HG03175 (cell line): Measurements from ENCODE around the gene ZP1.

ENCODE experiments used
- ATAC-seq: cut with Tn5 transposase; IDR thresholded peaks from one replicate; pipeline ENCODE4 v1.9.1; 2021; ENCODE audit warnings: mild to moderate bottlenecking, moderate library complexity; ENCODE audit not compliant: unreplicated experiment

The ZP1 gene

GRCh38 chr11:60875366-60876167 lies 8.2 kb downstream of the ZP1 start:
- ATAC-seq: no peak

DNA sequence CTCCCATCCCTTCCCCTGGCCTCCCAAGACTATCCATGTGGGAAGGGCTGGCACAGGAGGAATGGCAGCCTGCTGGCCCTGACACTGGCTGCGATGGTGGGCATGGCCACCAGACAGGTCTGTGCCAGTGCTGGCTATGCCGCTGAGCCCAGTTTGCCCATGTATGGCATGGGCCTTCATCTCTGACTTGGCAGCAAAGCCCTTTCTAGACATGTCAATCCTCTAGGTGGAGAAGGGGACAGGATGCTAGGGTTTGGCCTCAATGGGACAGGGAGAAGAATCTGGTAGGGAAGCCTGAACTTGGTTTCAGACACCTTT lies 8.8 kb downstream of the ZP1 start:
- no peak for ATAC-seq

DNA sequence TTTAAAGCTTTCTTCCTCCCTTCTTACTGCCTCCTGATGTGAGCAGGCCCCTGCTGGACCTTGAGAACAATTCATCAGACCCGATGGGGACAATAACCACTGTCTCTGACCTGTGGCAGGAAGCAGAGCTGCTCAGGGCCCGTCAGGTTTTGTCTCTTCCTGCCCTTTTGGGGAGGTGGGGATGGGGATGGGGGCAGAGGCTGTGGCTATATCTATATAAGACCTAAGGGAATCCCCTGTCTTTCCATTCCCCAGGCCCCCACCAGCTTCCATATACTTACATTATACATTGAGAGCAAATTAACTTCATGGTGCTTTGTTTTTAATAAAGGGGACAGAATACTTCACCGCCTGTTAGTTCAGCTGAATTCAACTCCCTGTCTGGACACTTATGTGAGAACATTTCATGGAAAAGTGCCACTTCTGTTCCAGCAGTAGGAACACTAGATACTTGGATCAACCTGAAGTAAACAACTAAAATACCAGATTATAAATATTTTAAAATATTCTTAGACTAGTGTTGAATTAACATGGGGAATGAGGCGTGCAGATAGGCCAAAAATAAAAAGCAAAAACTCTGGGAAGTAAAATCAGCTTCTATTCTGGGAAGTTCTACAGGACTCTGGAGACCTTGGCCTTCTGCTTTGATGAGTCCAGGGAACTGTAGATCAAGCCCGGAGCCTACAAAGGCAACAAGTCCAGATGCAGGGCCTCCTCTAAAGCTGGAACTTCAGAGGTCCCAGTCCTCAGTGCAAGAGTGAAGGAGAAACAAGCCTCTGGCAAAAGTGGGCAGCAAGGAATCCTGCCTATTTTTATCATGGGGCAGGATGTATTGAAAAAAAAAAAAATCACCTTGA lies 11.1 kb downstream of the ZP1 start:
- ATAC-seq: no peak

DNA sequence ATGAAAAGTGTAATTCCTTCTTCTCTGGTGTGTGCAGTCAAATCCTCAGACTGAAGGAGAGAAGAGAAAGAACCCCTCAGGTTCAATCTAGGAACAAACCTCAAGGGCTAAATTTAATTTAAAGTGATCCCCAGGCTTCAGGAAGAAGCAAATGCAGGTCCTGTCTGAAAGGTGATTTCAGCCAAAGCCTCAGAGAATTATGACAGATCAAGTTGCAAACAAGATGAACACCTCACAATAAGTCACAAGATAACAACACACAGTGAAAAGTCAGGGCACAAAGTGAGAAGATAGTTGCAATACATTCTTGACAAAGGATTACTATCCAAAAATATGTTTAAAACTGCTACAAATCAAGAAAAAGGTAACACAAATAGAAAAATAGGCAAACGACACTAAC lies 11.8 kb downstream of the ZP1 start:
- ATAC-seq: no peak

- no peak for ATAC-seq
Observed at GRCh38 chr11:60879971-60880588, 12.7 kb downstream of the ZP1 start.

DNA sequence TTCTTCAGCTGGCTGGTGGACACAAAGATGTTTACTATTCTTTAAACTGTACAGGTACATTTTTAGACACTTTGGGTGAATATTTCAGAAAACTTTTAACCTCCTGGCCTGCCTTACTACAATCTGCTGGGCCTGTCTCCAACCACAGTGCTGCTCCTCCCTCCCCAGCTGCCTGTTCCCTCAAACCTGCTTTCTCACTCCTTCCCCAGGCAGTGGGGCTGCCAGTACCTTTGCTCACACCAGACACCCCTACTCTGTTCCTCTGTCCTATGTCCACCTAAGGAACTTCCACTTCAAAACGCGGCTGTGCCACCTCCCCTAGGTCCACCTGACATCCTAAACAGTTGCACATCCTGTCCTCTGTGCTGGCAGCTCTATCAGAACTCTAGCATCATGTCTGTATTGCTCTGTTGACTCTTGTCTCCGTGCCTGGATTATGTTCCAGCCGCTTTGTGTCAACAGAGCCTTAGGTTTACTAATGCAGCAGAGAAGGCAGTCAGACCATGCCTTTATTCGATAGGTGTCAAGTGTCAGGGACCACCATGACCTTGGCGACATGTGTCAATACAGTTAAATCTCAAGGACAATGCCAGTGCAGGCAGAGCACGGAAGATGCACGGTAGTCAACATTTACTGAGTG lies 13.4 kb downstream of the ZP1 start:
- ATAC-seq: no peak

DNA sequence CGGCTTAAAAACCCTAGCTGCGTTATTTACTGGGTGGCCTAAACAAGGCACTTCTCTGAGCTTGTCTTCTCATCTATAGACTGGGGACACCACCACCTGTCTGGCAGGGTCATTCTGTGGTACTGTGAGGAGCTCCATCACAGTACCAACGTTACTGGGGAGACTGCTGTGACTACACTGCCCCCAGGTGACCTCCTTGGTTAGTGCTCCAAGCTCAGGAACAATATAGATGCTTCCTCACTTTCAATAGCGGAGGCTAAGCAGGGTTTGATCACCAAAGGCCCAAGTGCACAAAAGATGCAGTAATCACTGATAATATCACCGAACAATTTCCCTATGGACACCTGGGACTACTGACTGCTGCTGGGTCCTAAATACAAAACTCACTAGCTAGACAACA lies 20.2 kb downstream of the ZP1 start:
- no peak for ATAC-seq

- no peak for ATAC-seq
Observed at GRCh38 chr11:60889869-60890311, 22.5 kb downstream of the ZP1 start.

- no peak for ATAC-seq
Observed at GRCh38 chr11:60890696-60891095, 23.4 kb downstream of the ZP1 start.

- no peak for ATAC-seq
Observed at GRCh38 chr11:60891103-60891741, 23.9 kb downstream of the ZP1 start.

GRCh38 chr11:60895687-60896086 lies 28.3 kb downstream of the ZP1 start:
- no peak for ATAC-seq

DNA sequence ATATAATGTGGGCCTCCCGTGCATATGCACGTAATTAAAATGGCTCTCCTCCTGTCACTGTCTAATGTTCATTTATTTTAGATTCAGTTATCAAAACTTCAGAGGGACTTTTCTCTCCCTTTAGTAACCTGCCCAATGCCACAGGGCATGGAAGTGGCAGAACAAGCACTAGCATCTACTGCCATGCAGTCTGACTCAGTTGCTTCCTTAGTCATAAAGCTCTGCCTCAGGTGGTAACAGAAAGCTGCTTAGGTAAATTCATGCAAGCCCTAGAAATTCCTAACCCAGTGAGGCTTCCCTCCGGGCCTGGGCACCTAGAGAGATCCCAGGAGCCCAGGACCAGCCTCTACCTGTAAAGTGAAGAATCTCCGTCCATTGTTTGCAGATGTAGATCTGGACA lies 30.2 kb downstream of the ZP1 start:
- no peak for ATAC-seq

DNA sequence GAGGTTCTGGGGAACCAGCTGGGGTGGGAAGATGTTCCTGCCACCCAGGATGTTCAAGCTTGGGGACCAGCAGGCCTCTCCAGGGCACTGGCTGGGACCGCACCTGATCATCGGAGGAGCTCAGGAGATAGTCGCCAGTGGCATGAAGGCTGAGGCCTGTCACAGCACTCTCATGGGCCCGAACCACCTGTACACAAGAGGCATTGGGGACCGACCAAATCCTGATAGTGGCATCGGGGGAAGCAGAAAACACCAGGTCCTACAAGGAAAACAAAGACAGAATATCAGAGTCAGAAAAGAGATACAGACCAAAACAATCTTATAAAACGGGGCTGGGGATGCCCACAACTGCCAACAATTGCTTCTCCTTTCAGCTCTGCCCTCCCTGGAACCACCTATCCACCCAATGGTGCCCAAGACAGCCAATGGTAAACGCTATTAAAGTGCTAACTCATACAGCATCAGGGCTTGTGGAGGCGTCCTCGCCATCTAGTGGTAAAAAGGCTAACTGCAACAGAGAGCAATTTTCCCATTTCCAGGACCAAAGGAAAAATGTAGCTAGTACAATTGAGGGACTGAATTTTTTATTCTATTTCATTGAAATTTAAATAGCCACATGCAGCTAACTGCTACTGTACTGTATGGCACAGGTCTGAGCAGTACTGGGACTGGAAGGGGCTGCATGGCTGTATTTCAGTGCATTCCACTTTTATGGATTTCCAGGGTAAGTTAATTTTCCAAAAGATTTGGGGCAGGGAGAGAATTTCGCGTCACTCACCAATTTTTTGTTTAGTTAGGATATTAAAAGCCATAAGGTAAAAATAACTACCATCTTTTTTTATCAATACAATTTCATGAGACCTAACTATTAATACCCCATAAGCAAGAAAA lies 31.9 kb downstream of the ZP1 start:
- ATAC-seq: peak; percentile 64

DNA sequence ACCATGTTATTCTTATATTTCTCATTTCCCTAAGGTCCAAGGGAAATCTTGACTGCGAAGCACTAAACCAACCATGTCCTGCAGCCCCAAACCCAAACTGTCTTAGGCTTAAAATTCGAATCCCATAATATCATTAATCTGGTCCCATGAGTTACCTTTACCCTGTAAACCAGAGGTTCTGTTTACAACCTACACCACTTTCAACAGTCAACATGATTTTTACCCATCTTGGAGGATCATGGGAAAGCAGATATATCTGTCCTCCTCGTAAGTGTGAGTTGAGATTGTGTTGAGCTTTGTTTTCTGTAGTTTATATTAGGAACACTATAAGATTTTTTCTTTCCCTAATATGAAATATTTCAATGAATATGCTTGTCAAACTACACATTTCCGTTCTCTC lies 32.6 kb downstream of the ZP1 start:
- ATAC-seq: no peak

DNA sequence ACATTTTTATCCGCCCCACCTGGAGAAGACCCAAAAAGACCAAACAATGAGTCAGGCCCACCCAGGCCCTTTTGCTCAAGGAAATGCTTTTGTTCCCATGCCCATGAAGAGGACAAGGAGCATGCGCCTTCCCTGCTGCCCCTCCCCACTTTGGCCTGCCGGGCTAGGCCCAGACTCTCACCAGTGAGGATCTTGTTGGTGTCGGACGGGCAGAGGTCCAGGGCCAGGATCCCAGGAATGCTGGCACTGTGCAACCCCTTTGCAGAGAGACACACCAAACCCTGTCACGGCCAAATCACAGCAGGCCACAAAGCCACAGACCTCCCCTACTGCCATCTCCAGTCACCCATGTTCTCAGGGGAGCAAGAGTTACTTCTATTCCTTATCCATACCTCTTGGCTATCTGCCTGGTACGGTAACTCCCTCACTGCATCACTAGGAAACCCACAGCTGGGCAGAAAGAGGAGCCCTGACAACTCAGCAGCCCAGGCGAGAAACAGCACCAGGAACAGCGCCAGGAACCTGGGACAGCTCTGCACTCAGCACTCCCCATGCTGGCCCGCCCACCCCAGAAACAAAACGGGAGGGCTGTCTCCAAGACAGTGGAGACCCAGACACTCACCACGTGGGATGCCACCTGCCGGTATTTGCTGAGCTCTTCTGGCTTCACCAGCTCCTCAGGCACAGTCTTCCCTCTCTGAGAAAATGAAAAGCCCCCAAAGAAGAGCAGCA lies 33.5 kb downstream of the ZP1 start:
- no peak for ATAC-seq

DNA sequence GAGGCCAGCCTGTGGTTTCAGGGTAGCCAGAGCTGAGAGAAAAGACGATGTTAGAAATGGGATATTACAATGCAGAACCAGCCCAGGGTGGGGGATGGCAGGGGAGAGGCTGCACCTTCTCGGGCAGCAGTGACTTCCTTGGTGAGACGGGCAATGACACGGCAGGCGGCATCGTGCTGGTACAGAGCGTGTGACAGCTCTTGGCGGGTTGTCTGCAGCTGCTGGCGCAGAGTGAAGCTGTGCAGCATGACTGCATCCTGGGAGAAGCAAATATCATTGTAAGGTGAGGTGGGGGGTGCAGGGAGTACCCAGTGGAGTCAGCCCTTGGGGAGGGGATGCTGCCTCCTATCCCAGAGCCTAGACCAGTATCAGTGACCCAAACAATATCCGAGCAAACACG lies 35.3 kb downstream of the ZP1 start:
- no peak for ATAC-seq

- ATAC-seq: no peak
Observed at GRCh38 chr11:60905047-60905446, 37.7 kb downstream of the ZP1 start.

DNA sequence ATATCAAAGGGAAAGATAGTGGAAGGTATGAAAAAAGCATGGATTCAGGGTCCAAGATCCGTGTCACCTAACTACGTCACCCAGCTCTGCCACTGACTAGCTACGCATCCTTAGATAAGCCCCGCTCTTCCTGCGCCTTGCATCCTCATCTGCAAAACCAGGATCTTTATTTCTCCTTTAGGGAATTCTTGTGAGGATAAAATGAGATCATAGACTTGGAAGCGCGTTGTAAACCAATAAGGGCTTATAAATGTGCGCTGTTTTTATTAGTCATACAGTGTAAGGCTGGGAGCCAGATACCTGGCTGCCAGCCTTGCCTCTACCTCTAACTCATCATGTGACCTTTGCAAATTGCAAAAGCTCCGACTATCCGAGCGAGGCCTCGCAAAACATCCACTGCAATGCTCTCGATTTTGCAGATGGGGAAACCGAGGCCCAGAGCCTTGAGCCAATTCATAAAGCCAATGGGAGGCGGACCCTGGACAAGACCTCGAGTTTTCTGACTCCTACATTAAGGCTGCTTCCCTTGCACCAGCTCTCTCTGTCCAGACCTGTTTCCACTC lies 38.3 kb downstream of the ZP1 start:
- ATAC-seq: no peak
